ENCODE results near the gene WFS1. TPM values are rescaled to one million over a fixed set of nuclear protein-coding genes. Genes with fewer than 3 reads are reported as not detected.

The WFS1 gene
- total and polyA plus RNA-seq, 2 donors (not counting 3 experiments of a cell fraction or from before 2014, with no cell fraction given): 48.2 to 70.0 TPM

DNA sequence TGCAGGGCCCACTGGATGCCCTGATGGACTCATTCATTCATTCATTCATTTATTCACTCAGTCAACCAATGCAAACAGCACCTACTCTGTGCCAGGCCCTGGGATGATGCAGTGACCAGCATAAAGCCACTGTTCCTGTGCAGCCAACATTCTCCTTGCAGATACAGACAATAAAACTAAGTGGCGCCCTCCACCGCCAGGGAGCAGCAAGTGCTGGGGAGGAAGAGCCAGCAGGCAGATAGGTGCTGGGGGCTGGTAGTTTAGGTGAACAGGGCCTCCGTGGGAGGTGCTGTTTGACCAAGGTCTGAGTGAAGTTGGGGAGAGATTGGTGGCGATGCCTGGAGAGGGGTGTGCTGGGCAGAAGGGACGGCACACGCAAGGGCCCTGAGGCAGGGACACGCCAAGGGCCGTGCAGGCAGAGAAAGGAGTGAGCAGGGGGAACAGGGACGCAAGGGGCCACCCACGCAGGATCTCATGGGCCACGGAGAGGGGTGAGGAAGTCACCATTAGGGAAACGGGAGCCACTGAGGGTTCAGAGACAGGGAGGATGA is 65.5 kb downstream of the WFS1 start:
- Histone ChIP-seq H3K36me3 (ENCODE audit: control insufficient read depth in 2 of 2, extremely low read depth in 1 of 2, insufficient read depth in 2 of 2, low read length in 2 of 2) (no peaks in the 10 kb centered on the region), H3K4me2 (ENCODE audit: insufficient read depth, low read length) (no peak overlapping the region), H3K27ac (ENCODE audit: insufficient read depth, low read depth, low read length) (no peak overlapping the region), H3K4me3 (replicated peaks in 1 of 3; ENCODE audit: insufficient read depth in 1 of 3, low read depth in 1 of 3, low read length in 3 of 3) (no peak overlapping the region), H3K9me3 (replicated peaks; ENCODE audit: control insufficient read depth, insufficient read depth, low read length) (no peaks in the 10 kb centered on the region), H3K27me3 (ENCODE audit: control insufficient read depth in 2 of 2, insufficient read depth in 2 of 2, low read length in 2 of 2) (peaks cover 3% of the 10 kb centered on the region in 2 experiments), H3K9ac (replicated peaks; ENCODE audit: extremely low read depth, insufficient read depth, low read length) (no peak overlapping the region), H3K4me1 (ENCODE audit: control insufficient read depth, extremely low read depth, insufficient read depth, low read length) (no peaks in the 10 kb centered on the region), H3K79me2 (ENCODE audit: control insufficient read depth, insufficient read depth, low read length) (no peaks in the 10 kb centered on the region), H3K9me1 (replicated peaks; ENCODE audit: control insufficient read depth, extremely low read depth, insufficient read depth, low read length) (no peaks in the 10 kb centered on the region), H4K20me1 (replicated peaks; ENCODE audit: control insufficient read depth, extremely low read depth, insufficient read depth, low read length) (no peaks in the 10 kb centered on the region), H2AFZ (ENCODE audit: low read depth, low read length) (no peak overlapping the region)
- no peak for DNase-seq (ENCODE audit: low read depth, low spot score)
- POLR2A ChIA-PET: no interaction called here
- intact Hi-C loops (cut with micrococcal nuclease) (no loop called here), dilution Hi-C loops (cut with MboI; ENCODE audit: extremely low pct_ligation_motif_present, low sequenced_read_pairs) (no loop called here)
- BruUV-seq (replicated peaks): no TSS peak
- TF ChIP-seq GATA2 (IDR thresholded peaks at IDR 0.05; ENCODE audit: insufficient read depth, insufficient read length, low read depth, low read length): no peak
- TF ChIP-seq, protein P1, sequence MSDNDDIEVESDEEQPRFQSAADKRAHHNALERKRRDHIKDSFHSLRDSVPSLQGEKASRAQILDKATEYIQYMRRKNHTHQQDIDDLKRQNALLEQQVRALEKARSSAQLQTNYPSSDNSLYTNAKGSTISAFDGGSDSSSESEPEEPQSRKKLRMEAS (IDR thresholded peaks at IDR 0.05; ENCODE audit: insufficient read depth, insufficient read length): no peak
- TF ChIP-seq JUN (IDR thresholded peaks at IDR 0.05; ENCODE audit: borderline replicate concordance, insufficient read depth, insufficient read length, low read depth): no peak
- no peak for FAIRE-seq
- CTCF ChIA-PET: interaction anchor here (1.0 to 16.2 kb wide), 5 partner anchors 11 to 337 kb away, joined by 3 to 808 read pairs (median 7); partner anchors contain the start of gene WFS1

DNA sequence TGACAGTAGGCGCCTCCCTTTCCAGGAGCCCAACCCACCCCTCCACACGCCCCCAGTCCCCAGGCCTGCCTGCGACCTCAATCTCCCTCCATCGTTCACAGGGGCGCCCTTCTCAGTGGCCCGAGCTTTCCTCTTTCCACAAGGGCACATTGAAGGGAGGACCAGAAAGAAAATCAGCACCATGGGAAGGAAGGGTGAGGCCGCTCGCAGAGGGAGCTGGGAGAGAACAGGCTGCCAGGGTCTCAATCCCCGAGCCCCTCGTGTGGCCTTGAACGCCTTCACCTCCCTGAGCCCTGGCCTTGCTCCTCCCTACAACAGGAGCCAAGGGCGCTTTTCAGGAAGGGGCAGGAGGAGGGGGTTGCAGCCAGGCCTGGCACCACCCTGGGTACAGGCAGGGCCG is 66.5 kb downstream of the WFS1 start:
- POLR2A ChIA-PET: no interaction called here
- Histone ChIP-seq H3K36me3 (ENCODE audit: control insufficient read depth in 2 of 2, extremely low read depth in 1 of 2, insufficient read depth in 2 of 2, low read length in 2 of 2) (no peaks in the 10 kb centered on the region), H3K4me2 (ENCODE audit: insufficient read depth, low read length) (no peak overlapping the region), H3K9ac (replicated peaks; ENCODE audit: extremely low read depth, insufficient read depth, low read length) (no peak overlapping the region), H3K9me1 (replicated peaks; ENCODE audit: control insufficient read depth, extremely low read depth, insufficient read depth, low read length) (no peaks in the 10 kb centered on the region), H3K4me3 (replicated peaks in 1 of 3; ENCODE audit: insufficient read depth in 1 of 3, low read depth in 1 of 3, low read length in 3 of 3) (no peak overlapping the region), H3K4me1 (ENCODE audit: control insufficient read depth, extremely low read depth, insufficient read depth, low read length) (no peaks in the 10 kb centered on the region), H3K27me3 (ENCODE audit: control insufficient read depth in 2 of 2, insufficient read depth in 2 of 2, low read length in 2 of 2) (peaks cover 3% of the 10 kb centered on the region in 2 experiments), H2AFZ (ENCODE audit: low read depth, low read length) (no peak overlapping the region), H4K20me1 (replicated peaks; ENCODE audit: control insufficient read depth, extremely low read depth, insufficient read depth, low read length) (no peaks in the 10 kb centered on the region), H3K27ac (ENCODE audit: insufficient read depth, low read depth, low read length) (no peak overlapping the region), H3K9me3 (replicated peaks; ENCODE audit: control insufficient read depth, insufficient read depth, low read length) (no peaks in the 10 kb centered on the region), H3K79me2 (ENCODE audit: control insufficient read depth, insufficient read depth, low read length) (no peaks in the 10 kb centered on the region)
- no TSS peak for BruUV-seq (replicated peaks)
- dilution Hi-C loops (cut with MboI; ENCODE audit: extremely low pct_ligation_motif_present, low sequenced_read_pairs) (no loop called here), intact Hi-C loops (cut with micrococcal nuclease) (no loop called here)
- TF ChIP-seq FOS (IDR thresholded peaks at IDR 0.05; ENCODE audit: borderline replicate concordance, insufficient read depth, low read length): no peak
- no peak for TF ChIP-seq POLR2AphosphoS5 (IDR thresholded peaks at IDR 0.05; ENCODE audit: insufficient read depth, low read depth, low read length)
- TF ChIP-seq GATA2 (IDR thresholded peaks at IDR 0.05; ENCODE audit: insufficient read depth, insufficient read length, low read depth, low read length): no peak
- no peak for DNase-seq (ENCODE audit: low read depth, low spot score)
- FAIRE-seq: no peak
- CTCF ChIA-PET: interaction anchor here (1.3 to 14.0 kb wide), 3 partner anchors 9 to 85 kb away, joined by 6 to 623 read pairs (median 7); partner anchors contain the start of gene WFS1
